ENCODE results near the gene TNK2. TPM values are rescaled to one million over a fixed set of nuclear protein-coding genes. Genes with fewer than 3 reads are reported as not detected.

The TNK2 gene
- total and polyA plus RNA-seq, 2 of the 13 experiments (the other 11 are each of a cell fraction or from before 2014, with no cell fraction given) = 4.6 to 5.8 TPM

- TF ChIP-seq, protein P1, sequence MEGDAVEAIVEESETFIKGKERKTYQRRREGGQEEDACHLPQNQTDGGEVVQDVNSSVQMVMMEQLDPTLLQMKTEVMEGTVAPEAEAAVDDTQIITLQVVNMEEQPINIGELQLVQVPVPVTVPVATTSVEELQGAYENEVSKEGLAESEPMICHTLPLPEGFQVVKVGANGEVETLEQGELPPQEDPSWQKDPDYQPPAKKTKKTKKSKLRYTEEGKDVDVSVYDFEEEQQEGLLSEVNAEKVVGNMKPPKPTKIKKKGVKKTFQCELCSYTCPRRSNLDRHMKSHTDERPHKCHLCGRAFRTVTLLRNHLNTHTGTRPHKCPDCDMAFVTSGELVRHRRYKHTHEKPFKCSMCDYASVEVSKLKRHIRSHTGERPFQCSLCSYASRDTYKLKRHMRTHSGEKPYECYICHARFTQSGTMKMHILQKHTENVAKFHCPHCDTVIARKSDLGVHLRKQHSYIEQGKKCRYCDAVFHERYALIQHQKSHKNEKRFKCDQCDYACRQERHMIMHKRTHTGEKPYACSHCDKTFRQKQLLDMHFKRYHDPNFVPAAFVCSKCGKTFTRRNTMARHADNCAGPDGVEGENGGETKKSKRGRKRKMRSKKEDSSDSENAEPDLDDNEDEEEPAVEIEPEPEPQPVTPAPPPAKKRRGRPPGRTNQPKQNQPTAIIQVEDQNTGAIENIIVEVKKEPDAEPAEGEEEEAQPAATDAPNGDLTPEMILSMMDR (CRISPR knock-in tag; IDR thresholded peaks at IDR 0.05) = peak; percentile 7; the same call in 1 of the 2 replicates
- TF ChIP-seq KIAA2018 (CRISPR knock-in tag; IDR thresholded peaks at IDR 0.05; ENCODE audit: borderline replicate concordance) = no peak
- no peak for TF ChIP-seq ZNF326 (CRISPR knock-in tag; IDR thresholded peaks at IDR 0.05; ENCODE audit: borderline replicate concordance)
- TF ChIP-seq LCORL (IDR thresholded peaks at IDR 0.05) = no peak
- peak; percentile 63; the same call in 1 of the 2 replicates for TF ChIP-seq LCORL (CRISPR knock-in tag; IDR thresholded peaks at IDR 0.05)
- no peak for TF ChIP-seq ARHGAP35 (CRISPR knock-in tag; IDR thresholded peaks at IDR 0.05; ENCODE audit: borderline replicate concordance)
- TF ChIP-seq ZFP36L1 (CRISPR knock-in tag; IDR thresholded peaks at IDR 0.05) = no peak
- TF ChIP-seq ATF3 (CRISPR knock-in tag; IDR thresholded peaks at IDR 0.05) = peak; percentile 71
- TF ChIP-seq SNAPC2 (CRISPR knock-in tag; IDR thresholded peaks at IDR 0.05) = no peak
- no peak for TF ChIP-seq EHMT2 (IDR thresholded peaks at IDR 0.05; ENCODE audit: borderline replicate concordance, low read depth, low read length)
- no peak for TF ChIP-seq ZNF367 (CRISPR knock-in tag; IDR thresholded peaks at IDR 0.05; ENCODE audit: borderline replicate concordance)
- no peak for TF ChIP-seq HDAC2 (CRISPR knock-in tag; IDR thresholded peaks at IDR 0.05)
- no peak for TF ChIP-seq ZNF33A (CRISPR knock-in tag; IDR thresholded peaks at IDR 0.05; ENCODE audit: borderline replicate concordance)
- no peak for TF ChIP-seq ZNF616 (CRISPR knock-in tag; IDR thresholded peaks at IDR 0.05; ENCODE audit: low read depth)
- no peak for TF ChIP-seq ONECUT2 (CRISPR knock-in tag; IDR thresholded peaks at IDR 0.05)
- no peak for TF ChIP-seq BRCA1 (CRISPR knock-in tag; IDR thresholded peaks at IDR 0.05)
- TF ChIP-seq, protein P2, sequence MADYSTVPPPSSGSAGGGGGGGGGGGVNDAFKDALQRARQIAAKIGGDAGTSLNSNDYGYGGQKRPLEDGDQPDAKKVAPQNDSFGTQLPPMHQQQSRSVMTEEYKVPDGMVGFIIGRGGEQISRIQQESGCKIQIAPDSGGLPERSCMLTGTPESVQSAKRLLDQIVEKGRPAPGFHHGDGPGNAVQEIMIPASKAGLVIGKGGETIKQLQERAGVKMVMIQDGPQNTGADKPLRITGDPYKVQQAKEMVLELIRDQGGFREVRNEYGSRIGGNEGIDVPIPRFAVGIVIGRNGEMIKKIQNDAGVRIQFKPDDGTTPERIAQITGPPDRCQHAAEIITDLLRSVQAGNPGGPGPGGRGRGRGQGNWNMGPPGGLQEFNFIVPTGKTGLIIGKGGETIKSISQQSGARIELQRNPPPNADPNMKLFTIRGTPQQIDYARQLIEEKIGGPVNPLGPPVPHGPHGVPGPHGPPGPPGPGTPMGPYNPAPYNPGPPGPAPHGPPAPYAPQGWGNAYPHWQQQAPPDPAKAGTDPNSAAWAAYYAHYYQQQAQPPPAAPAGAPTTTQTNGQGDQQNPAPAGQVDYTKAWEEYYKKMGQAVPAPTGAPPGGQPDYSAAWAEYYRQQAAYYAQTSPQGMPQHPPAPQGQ (CRISPR knock-in tag; IDR thresholded peaks at IDR 0.05; ENCODE audit: borderline replicate concordance) = no peak
Measured at GRCh38 chr3:195847055-195847950, 61.0 kb downstream of the TNK2 start (continued).
